ENCODE results near the gene CAPN2.

Gene CAPN2

DNA sequence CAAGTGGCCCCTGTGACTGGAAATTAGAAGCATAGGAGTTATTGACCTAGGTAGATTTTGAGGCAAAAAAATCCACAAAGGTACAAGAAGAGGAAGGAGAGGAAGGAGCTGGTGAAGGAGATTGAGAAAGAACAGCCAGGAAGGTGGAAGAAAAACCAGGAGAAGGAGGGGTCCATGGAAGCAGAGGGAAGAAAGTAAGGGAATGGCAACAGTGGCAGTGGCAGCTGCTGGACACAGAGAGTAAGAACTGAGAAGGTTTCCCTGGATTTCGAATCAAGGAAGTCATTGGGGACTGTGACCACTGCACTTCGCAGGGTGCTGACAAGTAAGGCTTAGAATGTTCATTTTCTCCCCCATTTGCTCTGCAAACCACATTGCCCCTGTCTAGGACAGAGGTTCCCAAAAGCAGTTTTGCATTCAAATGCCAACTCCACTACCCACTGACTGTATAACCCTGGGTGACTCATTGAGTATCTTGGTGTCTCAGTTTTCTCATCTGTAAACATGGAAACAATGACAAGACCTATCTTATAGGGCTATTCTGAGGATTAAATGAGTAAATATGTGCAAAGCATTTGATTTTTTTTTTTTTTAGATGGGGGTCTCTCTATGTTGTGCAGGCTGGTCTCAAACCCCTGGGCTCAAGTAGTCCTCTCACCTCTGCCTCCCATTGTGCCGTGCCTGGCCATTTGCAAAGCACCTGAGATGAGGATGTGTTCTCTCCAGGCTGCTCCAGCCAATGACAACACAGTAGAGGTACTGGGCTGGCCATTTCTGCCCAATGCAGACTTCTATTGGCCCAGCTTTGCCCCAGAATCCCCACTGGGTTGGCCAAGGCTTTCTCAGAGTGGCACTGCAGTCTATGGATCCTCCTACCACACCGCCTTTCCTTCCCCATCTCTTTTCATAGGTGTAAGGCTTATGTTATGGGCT lies 9.3 kb upstream of the CAPN2 start:
- no peak for DNase-seq

DNA sequence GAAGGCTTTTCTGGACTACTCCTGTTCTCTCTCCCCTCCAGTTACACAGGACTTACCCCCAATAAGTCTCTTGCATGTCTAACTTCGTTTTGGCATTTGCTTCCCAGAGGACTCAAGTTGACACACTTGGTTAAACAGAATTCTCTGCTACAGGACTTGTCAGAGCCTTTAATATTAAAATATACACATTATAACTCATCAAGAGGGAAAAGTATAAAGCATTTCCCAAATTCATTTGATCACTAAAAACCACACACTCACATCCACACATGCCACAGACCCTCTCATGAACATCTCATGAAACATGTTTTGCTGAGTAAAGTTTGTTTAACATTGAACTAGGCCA lies 8.7 kb upstream of the CAPN2 start:
- no peak for DNase-seq

DNA sequence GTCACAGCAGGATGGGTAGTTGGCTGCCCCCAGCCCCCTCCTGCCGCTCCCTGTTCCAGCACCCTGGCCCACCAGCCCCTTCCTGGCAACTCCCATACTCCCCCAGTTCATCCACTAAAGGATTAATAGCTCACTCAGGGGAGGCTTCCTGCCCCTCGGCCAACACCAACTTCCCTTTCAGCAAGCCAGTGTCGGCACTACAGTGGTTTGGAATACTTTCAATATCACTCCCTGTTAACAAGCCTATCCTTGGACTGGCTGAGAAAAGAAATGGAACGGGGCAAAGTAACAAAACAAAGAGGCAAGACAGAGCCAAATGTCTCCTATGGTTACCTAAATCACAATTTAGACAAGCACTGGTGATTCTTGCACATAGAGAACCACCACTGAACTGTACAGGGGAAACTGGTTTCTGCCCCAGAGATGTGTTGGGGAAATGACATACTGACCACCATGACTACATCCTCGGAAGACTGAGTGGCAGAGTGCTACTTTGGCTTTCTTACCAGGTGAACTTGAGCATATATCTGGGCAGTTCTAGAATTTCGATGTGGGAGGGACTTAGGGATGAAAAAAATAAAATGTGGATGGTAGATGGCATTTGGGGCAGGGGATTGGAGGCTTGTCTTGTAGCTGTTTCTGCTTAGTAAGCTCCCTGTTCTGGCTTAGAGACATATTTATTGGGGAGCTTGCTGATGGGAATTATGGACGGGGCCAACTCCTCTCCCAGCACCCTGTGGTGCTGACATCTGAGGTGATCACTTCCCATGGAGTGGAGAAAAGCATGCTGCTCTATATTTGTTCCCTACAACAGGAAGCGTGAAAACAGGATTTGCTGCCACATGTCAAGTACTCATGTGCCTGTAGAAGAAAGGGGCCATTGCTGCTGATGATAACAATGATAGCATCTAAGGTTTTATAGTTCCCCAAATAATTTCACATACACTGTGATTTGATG lies 7.1 kb upstream of the CAPN2 start:
- DNase-seq, result no peak

DNA sequence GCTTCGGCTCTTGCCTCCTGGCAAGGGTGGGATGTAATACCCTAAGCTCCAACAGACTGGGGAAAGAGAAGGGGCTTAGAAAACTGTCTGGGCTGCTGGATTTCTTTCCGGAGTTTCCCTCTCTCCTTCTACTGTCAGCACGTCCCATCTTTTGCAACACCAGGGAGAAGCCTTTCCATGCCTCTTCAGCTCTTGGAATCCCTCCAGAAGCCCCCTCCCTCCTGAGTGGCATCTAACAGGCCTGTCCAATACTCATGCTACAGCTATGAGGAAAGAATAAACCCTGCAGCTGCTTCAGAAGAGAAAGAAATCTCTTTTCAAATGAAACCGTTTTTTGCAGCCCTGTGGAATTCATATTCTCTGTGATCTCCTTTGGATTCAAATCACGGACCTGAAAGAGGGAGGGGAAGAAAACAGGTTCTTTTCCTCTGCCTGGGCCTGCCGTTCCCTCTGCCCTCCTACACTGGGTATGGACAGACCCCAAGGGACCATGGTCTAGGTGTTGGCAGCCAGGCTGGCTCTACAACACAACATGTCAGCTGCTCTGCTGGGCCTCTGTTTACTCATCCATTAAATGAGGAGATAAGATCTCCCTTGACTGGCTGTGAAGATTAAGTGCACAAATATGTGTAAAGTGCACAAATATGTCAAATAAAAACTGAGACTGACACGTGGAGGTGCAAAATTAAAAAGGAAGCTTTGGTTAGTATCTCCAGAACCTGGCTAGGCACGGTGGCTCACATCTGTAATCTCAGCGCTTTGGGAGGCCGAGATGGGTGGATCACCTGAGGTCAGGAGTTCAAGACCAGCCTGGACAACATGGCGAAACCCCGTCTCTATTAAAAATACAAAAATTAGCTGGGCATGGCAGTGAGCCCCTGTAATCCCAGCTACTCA lies 6.0 kb upstream of the CAPN2 start:
- DNase-seq, result no peak

DNA sequence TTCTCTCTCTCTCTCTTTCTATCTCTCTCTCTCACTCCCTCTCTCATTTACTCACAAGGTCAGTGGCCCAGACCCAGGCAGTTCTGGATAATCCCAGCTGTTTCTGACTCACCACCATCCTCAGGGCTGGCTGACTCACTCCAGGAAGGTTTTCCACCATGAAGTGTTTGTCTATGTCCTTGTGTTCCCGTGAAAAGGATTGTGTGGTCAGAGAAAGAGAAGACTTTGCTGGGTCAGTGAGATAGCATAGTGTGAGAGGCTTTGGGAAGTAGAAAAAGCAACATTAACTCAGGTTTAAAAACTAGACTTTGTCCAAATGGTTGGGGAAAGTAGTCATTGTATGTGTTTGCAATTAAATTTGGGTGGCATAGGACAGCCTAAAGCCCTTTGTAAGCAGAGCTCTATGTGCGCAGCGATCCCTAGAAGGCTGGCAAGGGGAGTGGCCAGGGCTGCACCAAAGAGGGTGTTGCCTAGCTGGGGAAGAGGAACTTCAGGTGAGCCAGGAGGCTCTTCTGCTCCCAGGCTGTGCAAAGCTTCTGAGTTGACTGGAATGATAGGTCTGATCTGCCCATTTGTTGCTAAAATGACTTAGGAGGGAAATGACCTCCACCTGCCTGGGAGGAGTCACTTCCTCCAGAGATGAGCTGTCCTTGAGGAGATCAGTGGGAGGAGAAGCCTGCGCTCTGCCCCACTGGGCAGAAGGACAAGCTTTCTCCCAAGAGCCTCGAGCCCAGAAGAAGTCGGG lies 4.9 kb upstream of the CAPN2 start:
- no peak for DNase-seq

DNA sequence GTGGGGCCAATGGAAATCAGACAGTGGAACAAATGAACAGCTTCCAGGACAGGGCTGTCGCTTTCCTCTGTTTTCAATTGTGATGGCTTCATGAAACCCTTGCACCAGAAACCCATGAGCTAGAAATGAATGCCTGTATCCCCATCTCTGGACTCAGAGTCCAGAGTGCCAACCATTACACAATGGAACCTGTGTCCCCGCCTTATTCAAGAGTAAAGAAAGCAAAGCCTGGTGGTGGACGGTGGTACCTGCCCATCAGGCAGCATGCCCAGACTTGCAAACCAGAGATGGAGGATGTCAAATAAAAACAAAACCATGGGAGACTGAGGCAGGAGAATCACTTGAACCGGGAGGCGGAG lies 4.4 kb upstream of the CAPN2 start:
- DNase-seq, result no peak

DNA sequence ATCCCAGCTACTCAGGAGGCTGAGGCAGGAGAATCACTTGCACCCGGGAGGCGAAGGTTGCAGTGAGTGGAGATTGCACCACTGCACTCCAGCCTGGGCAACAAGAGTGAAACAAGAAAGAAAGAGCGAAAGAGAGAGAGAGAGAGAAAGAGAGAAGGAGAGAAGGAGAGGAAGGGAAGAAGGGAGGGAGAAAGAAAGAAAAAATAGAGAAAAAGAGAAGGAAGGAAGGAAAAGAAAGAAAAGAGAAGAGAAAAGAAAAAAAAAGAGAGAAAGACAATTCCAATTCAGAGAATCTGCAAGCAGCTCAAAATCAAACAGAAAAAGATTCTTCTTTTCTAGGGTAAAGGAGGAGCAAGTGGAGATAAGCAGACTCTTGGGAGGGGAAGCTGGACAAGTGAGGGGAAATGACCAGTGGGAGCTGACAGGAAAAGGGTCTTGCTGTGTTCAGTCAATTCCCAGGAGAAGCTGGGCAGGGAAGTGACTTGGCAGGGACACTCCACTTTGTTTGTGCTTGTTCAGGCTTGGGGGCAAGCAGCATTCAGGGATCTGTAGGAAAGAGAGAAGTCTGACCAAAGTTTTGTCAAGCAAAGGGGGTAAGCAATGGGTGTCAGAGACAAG lies 3.6 kb upstream of the CAPN2 start:
- no peak for DNase-seq

DNA sequence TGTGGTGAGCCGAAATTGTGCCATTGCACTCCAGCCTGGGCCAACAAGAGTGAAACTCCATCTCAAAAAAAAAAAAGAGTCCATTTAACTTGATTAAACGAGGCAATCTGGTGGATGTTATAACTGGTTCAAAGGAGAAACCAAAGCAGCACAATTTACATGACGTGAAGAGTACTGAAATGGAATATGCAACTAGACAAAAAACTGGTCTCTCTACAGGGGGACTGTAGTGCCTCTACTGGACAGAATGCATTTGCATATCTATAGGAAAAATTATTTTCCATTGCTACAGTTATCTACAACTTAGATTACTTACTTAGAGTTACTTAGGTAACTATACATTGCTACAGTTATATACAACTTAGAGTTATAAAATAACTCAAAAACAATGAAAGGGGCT lies 2.7 kb upstream of the CAPN2 start:
- DNase-seq, result no peak

DNA sequence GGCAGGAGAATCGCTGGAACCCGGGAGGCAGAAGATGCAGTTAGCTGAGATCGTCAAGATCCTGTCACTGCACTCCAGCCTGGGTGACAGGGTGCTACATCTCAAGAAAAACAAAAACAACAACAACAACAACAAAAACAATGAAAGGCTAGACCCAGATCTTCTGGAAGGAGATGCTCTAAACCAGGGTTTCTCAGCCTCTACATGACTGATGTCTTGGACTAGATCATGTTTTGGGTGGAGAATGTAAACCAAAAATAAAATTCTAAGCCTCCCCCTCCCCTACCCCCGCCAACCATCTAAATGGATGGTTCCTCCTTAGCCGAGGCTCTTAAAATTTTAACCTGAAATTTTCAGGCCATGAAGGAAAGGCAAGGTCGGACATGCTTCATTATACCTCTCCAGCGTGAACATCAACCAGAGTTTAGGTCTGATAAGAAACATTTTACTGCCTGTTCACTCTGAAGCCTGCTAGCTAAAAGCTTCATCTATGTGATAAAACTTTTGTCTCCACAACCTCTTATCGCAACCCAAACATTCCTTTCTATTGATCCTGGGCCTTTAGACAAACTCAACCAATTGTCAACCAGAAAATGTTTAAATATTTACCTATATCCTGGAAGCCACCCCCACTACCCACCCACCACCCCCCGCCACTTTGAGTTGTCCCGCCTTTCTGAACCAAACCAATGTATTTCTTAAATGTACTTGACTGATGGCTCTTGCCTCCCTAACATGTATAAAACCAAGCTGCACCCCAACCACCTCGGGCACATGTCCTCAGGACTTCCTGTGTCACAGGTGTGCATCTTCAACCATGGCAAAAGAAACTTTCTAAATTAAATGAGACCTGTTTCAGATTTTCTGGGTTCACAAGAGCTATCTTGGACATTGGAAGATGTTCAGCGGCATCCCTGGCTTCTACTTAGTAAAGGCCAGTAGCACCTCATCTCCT lies 1.9 kb upstream of the CAPN2 start:
- DNase-seq, result no peak

DNA sequence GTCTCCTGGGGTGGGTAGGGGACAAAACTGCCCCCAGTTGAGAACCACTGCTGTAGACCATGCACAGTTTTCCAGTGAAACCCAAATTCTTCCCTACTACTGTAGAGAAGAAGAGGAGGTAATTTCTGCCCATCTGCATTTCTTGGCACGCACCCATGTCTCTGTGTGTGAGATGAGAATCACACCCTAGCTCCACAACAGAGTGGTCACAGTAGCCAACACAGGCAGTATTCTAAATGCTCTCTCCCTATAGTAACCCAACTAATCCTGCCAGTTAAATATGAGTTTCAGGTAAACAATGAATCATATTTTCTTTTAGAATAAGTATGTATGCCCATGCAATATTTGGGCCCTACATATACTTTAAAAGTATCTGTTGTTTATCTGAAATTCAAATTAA lies 1.2 kb upstream of the CAPN2 start:
- no peak for DNase-seq

DNA sequence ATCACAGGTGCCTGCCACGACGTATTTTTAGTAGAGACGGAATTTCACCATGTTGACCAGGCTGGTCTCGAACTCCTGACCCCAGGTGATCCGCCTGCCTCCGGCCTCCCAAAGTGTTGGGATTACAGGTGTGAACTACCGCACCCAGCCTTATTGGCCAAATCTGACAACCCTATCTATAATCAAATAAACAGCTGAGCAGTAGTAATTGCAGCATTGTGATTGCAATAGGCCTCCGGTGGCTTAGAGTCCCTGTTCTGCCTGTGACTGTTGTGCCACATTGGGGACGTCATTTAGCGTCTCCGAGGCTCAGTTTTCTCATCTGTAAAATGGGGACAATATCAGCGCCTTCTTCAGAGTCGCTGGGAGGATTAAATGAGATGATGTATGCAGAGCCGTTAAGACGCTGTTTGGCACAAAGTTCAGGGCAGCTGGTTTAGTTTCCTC lies 569 bp upstream of the CAPN2 start:
- DNase-seq, result no peak

DNA sequence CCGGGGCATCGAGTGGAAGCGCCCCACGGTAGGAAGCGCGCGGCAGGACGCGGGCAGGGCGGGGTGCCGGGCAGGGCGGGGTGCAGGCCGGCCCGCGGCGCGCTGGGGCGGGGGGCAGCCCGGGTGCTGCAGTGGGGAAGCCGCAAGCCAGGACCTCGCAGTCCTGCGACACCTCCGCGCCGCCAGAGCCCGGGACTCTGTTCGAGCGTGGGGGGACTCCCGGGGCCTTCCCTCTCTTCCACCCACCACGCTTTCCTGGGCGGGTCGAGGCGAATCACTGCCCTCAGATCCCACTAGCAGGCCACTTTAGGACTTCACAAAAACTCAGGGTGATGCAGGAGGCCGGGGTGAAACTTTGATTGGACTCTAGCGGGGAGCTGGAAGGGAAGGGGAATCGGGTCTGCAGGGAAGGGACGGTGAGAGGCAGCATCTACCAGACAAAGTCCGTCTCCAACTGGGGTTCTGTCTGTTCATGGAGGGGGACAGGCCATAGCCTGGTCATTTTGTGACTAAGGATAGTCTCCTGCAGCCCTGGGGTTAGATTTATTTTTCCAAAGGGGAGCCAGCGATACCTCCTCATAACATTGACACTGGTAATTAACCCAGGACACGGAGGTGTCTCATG lies 623 bp downstream of the CAPN2 start:
- DNase-seq, result peak; percentile 36 to 40

DNA sequence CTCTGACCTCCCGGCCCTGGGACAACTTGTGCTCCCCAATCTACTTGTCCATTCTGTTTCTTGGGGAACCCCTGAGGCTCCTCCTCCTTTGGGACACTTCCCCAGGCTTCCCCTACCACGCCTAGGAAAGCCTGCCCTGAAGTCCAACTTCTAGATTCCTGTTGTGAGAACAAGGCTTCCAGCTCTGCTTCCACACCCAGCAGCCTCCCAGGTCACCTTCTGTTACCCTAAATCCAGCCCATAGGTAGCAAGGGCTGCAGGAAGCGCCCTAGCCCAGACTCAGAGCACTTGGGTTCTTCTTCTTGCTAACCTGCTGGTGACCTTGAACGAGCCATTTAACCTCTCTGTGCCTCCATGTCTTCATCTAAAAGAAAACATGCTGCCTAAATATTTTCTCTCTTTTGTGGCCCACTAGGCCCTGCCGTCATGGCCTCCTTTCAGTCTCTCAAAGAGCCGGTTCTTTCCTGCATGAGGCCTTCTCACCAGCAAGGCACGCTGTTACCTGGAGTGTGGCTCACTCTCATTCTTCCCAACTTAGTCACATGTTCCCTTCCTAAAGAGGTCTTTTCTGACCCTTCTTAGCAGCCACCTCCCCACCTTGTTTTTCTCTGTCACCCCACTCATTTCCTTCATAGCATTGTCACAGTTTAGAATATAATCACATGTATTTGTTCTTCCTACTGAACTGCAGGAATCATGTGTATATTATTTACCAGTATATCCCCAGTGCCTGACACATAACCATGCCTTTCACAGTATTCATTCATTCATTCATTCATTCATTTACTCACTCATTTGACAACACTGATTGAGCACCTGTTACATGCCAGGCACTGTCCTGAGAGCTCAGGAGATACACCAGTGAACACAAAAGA lies 1.4 kb downstream of the CAPN2 start:
- DNase-seq, result peak; percentile 6 to 20

DNA sequence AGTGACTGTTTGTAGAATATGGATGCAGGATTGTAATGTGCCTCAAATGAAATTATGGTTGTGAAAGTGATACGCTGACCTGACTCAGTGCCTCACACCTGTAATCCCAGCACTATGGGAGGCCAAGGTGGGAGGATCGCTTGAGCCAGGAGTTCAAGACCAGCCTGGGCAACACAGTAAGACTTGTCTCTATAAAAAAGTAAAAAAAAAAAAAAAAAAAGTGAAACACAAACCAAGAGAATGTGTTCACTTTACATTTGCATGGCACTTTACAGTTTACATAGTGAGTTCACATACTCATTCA lies 2.0 kb downstream of the CAPN2 start:
- DNase-seq, result no peak

DNA sequence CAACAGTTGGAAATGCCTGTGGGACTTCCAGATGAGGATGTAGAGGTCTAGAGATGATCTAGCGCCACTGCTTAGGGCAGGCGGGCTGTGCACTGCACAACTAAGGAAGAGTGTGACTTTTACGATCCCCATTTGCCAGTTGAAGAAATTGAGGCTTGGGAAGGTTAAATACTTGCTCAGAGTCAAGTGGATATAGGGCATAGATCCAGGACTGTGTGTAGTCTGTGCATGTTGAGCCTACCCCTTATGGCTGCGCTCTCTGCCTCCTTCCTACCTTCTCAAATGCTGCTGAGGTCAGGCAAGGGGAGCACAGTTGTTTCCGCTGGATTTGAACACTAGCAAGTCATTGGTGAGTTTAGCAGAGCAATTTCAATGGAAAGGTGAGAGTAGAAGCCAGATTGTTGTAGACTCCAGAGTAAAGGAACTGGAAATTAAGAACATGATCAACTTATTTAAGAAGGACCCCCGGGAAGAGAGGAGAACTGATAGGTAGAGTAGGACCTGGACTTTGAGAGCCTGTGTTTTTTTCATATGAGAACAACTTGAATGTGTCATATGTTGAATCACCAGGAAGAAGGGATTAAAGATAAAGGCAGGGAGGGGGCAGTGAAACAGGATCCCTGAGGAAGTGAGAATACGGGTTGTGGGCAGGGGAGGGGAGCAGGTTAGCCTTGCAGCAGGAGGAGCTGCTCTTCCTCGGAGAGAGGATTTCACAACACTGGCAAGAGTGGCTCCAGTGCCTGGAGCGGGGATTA lies 2.7 kb downstream of the CAPN2 start:
- peak in 1 of 2 donors; percentile 37 for DNase-seq

DNA sequence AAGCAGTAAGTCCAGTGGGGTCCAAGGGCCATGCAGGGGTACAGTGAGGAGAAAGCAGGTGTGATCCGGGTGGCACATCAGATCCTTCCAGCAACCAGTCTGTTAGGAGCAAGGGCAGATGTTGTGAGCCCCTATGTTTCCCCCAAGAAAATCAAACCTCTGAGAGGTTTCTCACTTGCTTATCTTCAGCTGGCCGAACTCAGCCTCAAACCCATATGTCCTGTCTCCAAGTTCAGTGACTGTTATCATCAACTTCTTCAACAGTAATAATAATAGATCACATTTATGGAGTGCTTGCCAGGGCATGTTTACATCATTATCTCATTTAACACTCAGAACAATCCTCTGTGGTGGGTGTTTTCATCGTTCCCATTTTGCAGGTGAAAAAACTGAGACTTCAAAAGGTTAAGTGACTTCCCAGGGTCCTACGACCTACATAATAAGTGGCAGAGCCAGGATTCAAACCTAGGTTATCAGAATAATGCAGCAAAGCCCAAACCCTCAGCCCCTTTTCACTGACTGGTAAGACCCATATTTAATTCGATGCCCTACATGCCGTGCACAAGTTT lies 3.3 kb downstream of the CAPN2 start:
- no peak for DNase-seq

DNA sequence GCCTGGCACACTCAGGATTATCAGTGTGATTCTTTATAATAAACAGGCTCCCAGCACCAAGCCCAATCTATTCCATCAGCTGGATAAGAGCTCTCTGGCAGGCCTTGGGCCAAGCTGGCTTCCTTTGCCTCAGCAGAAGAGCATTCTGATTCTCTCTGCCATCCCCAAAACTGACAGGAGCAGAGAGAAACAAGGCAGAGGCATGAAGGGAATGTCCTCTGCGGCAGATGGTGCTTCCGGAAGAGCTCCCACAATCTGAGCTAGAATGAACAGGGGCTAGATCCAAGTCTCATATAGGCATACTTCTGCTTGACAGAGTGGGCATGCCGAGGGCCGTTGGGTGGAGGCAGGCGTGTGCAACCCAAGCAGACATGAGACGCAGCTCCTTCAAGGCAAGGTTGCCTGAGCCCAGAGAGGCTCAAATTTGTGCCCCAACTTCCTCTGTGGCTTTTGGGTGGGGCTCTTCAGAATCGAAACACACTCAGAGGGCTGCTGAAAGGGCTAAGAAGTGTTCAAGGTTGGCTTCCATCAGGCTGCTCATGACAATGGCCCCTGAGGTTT lies 4.0 kb downstream of the CAPN2 start:
- DNase-seq, result peak; percentile 66 to 75

DNA sequence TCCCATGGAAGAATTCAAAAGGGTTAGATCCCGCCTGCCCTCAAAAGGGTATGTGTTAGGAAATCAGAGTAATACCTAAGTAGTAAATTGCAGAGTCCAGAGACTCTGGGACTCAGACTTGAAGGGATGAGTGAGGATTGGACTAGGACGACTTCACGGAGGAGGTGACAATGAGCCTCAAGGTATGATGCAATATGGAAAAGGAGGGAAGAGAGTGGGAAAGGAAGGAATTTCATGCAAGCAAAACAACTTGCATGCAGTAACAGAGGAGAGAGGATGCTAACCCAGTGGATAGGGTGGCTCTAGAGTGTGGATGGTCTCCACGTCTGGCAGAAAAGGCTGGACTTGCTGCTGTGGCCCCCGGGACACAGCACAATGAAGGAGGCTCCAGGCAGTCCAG lies 4.8 kb downstream of the CAPN2 start:
- no peak for DNase-seq

Data from CD4-positive, alpha-beta T cell treated with Interleukin-1 beta for 1 hour (primary cell).